ENCODE measurements around the gene BRD7.

DNA sequence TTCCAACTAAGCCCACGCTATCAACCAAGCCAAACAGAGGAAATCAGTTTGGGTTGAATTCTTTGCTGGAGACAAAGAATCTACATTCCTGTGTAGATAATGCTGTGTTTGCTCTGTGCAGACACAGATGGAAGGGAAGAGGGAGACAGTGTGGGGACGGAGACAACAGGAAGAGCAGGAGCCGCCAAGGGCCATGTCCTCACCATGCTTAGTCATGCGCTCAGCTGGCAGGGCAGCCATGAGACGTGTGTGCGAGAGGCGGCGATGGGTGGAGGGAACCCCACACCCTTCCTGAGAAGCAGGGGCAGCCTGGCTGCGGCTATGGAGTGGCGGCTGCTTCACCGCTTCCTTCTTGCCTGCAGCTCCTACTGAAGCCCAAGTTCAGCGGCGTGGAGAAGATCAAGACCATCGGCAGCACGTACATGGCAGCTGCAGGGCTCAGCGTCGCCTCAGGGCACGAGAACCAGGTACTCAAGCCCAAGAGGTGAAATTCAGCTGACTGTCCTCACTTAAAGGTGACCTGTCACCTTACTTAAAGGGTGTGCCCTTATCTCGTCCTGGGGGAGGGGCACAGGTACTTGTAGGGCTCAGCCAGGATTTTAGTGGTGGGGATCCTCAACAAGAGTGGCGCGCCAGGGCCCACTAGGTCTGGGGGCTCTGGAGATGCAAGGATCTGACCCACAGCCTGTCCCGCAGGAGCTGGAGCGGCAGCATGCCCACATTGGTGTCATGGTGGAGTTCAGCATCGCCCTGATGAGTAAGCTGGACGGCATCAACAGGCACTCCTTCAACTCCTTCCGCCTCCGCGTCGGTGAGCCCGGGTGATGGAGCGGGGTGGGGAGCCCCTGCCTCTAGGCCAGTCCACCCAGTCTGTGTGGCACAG is 55.0 kb downstream of the BRD7 start:
- no peak for TF ChIP-seq SP1 (CRISPR knock-in tag; conservative IDR thresholded peaks at IDR 0.05)
- TF ChIP-seq ZNF263 (CRISPR knock-in tag; IDR thresholded peaks at IDR 0.05; ENCODE audit: low read depth), result no peak
- TF ChIP-seq ZNF232 (CRISPR knock-in tag; IDR thresholded peaks at IDR 0.05), result no peak
- TF ChIP-seq, protein P1, sequence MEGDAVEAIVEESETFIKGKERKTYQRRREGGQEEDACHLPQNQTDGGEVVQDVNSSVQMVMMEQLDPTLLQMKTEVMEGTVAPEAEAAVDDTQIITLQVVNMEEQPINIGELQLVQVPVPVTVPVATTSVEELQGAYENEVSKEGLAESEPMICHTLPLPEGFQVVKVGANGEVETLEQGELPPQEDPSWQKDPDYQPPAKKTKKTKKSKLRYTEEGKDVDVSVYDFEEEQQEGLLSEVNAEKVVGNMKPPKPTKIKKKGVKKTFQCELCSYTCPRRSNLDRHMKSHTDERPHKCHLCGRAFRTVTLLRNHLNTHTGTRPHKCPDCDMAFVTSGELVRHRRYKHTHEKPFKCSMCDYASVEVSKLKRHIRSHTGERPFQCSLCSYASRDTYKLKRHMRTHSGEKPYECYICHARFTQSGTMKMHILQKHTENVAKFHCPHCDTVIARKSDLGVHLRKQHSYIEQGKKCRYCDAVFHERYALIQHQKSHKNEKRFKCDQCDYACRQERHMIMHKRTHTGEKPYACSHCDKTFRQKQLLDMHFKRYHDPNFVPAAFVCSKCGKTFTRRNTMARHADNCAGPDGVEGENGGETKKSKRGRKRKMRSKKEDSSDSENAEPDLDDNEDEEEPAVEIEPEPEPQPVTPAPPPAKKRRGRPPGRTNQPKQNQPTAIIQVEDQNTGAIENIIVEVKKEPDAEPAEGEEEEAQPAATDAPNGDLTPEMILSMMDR (IDR thresholded peaks at IDR 0.05), result no peak
- no peak for TF ChIP-seq IRF2 (CRISPR knock-in tag; IDR thresholded peaks at IDR 0.05; ENCODE audit: borderline replicate concordance, low read depth)
- TF ChIP-seq MYBL2 (CRISPR knock-in tag; IDR thresholded peaks at IDR 0.05), result no peak
- TF ChIP-seq CREM (CRISPR knock-in tag; IDR thresholded peaks at IDR 0.05), result no peak
